Stimulated activated CD8-positive, alpha-beta memory T cell treated with anti-CD3 and anti-CD28 coated beads, Interleukin-7, amount 100 ng/mL, for 4 hours (primary cell): Measurements from ENCODE around the gene NEK1.

Experiments used
- DNase-seq, 2 donors: peaks; one replicate each; pipeline ENCODE4 v3.0.0-alpha.2; 2020; ENCODE audit warnings: low read depth in 2 of 2

Gene NEK1

DNA sequence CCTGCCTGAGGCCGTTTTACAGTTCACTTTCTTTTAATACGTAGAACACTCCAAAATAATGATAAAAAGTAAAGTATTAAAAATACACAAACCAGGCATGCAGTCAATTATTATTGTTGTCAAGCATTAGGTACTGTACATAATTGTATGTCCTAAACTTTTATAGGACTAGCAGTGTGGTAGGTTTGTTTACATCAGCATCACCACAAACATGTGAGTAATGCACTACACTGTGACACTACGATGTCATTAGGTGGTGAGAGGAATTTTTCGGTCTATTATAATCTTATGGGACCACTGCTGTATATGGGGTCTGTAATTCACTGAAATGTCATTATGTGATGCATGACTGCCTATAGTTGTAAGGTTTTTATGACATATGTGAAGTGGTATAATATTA lies 192.1 kb downstream of the NEK1 start:
- DNase-seq = no peak

DNA sequence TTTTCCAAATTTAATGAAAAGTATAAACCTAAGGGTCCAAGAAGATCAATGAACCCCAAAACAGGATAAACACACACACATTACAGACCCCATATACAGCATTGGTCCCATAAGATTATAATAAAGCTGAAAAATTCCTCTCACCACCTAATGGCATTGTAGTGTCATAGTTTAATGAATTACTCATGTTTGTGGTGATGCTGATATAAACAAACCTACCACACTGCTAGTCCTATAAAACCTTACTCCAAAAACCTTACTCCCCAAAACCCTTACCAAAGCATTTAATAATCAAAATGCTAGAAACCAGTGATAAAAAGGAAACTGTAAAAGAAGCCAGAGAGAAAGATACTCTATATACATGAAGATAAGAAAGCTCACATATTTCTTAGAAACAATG lies 193.5 kb downstream of the NEK1 start:
- no peak for DNase-seq

DNA sequence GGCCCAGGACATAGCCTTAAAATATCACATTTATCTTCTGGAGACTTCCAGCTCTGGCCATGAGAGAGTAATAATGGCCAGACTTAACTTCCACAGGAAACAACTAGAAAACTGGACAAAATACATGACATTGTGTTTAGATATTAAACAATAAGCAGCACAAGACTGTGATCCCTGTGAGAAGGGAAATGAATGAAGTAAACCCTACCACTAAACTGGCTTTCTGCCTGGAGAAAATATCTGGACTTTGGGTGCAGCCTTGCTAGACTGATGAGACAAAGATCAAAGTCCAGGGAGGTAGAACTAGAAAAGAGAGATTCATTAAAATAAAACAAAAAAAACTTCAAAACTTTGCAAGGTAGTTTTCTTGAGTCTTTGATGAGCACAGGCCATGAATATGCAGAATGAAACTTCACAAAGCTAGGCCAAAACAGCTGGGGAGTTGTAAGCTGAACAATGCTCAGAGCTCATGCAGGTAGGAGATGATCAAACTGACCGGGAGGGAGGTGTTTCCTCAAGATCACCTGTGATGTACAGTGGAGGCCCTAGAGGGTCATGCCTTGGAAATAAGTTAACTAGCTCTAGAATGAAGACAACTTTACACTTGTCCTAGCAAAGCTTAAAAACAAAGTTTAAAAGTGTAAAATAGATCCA lies 194.6 kb downstream of the NEK1 start:
- no peak for DNase-seq

DNA sequence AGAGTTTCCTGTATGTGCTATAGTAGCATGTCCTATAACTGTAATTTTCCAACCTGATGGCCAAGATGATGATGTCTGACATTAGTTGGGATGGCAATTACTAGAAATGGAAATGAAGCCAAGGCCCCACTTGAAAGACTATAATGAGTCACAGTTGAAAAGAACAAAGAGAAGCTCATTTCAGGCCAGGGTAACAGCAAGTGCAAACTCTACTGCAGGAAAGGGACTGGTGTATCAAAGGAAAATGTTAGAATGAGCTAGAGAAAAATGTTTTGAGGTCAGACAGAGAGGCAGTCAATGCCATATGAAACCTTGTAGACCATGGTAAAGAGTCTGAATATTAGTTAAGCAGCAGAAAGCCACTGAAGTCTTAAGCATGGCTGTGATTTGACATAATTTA lies 195.4 kb downstream of the NEK1 start:
- DNase-seq = no peak

DNA sequence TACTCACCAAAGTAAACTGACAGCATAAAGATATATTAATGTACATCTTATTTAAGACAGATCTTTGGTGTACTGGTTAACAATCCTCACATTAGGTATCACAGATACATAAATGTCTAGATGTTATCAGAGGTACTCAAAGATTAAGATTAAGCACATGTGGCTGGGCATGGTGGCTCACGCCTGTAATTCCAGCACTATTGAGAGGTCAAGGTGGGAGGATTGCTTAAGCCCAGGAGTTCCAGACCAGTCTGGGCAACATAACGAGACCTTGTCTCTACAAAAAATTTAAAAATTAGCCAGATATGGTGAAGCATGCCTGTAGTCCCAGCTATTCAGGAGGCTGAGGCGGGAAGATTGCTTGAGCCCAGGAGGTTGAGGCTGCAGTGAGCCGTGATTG lies 195.9 kb downstream of the NEK1 start:
- no peak for DNase-seq

DNA sequence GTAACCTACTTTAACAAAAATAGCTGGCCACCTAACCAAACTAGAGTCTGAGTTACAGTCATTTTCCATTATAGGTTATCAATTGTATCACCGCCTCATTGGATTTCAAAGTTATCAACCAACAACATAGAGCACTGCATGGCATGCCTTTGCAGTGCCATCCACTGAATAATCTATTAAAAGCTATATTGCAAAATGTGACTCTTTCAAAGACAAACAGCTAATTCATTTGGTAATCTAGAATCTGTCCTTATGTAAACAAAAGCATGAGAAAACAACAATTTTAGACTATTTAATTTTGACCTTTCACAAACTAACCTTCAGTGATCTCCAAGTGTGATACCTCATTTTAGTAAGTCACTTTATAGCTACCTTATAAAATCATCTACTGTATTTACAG lies 197.5 kb downstream of the NEK1 start:
- no peak for DNase-seq

DNA sequence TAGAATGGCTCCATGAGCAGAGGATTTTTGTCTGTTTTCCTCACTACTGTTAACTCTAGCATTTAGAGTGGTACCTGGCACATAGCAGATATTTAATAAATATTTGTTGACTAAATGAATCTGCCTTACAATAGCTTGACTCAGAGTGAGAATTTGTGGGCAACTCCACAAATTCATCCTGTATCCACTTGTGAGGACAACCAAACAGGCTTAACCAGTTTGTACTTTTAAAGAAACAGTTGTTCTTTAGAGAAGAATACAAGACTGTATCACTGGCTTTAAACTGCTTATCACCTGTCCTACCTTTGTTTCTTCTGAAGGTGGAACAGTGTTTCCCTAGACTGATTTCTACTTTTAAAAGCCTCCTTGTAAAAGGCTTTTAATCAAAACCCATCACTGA lies 200.3 kb downstream of the NEK1 start:
- no peak for DNase-seq

DNA sequence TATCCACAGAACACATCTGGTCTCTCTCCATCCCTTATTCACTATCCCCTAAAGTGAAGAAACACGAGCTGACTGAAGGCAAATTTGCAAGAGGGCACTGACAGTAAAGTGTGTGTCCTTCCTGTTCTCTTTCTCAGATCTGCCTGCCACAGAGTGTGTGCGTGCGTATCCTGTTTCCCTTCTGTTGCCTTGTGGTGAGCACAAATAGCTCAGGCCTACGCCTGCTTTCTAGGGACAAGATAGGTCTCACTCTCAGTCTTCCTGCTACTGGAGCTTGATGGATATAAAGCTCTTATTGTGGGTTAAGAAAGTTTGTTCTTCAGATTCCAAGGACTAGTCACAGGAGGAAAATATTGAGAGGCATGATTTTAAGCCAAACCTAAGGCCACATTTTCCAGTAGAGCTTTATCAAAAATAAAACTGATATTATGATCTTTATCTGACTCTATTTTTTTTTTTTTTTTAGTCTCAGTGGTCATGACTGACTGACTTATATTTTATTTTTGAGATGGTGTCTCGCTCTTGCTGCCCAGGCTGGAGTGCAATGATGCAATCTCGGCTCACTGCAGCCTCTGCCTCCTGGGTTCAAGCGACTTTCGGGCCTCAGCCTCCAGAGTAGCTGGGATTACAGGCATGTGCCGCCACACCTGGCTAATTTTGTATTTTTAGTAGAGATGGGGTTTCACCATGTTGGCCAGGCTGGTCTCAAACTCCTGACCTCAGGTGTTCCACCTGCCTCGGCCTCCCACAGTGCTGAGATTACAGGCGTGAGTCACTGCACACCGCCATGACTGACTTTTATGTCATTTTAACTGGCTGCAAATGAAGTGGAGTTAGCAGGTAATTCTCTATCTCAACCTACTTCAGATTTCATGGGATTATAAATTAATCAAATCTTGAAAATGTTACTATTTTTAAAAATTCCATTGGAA lies 201.3 kb downstream of the NEK1 start:
- DNase-seq = peak in 1 of 2 donors; percentile 3

DNA sequence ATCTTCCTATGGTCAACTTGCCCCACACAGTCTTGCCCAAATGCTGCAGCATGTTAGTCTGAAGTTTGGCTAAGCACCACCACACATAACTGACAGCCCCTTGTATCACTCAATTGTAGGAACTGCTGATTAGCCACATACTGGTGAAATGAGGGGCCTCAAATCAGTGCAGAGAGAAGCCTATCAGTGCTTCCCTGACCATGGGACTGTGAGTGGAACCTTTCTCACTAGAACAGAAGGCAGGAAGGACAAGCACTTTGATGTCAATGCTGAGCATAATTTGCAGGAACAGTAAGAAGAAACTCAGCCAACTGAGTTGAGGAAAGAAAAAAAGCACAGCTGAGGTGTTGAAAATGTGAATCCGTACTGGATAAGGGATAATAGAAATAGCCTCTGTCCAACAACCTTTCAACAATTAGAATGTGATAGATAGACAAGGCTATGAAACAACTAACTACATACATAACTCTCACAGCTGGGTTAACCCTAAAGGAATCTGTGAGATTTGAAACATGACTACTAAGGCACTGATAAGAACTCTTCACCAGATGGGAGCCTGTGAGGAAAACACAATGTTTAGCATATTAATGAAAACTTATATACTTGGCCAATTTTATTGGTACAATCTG lies 205.1 kb downstream of the NEK1 start:
- DNase-seq = no peak

DNA sequence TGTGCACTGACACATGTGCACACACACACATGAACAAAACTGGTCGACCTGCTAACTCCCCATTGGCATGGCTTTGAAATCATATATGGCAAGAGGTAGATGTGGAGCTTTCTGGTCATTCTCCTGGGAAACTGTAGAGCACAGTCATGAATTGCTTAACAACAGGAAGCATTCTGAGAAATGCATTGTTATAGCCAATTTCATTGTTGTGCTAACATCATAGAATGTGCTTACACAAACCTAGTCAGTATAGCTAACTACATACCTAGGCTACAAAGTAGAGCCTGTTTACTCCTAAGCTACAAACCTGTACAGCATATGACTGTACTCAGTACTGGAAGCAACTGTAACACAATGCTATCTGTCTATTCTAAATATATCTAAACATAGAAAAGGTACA lies 207.4 kb downstream of the NEK1 start:
- no peak for DNase-seq

DNA sequence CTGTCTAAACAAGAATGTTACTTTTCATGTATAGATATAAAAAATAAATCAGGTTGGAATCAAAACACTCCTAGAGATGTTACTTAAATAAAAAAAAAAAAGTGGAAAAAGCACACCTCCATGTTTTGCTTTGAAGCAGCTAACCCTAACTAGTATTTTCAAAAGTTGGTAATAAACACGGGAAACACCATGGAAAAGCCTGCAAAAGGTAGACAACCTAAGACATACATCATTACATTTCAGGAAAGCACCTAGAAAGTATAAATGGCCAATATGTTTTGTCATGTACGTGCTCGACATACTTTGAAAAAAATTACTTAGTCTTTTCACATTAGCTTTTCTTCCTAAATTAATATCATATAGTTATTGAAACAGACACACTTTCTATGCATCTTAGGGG lies 211.6 kb downstream of the NEK1 start:
- DNase-seq = no peak

DNA sequence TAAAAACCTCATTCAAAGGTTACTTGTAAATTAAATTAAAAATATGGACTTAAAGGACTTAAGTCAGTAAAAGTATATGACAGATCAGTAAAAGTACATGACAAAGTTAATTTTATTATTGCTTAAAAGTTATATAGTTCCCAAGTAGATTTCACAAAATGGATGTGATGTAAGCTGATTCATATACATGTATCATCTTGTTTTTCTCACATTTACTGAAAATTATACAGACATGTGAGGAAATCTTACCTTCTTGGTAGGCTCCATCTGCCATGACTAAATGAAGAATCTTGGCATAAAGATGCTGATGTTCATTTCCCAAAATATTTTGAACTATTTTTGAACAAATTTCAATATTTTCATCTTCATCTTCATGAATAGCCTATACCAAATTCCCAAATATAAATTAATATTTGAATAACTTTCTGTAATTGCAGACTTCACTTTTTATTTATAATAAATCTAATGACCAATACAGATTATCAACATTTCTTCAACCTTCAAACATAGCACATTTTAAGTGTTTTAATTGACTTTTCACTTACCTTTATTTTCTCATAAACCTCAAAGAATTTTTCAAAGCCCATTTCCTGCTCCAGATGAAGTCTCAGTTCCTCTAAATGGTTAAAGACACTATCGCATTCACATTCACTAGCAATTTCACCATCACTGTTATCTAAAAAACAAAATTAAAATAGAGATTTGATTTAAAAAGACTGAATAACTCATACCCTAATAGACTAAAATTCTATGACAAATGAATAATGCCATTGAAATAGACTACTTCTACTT lies 212.2 kb downstream of the NEK1 start:
- DNase-seq = no peak

DNA sequence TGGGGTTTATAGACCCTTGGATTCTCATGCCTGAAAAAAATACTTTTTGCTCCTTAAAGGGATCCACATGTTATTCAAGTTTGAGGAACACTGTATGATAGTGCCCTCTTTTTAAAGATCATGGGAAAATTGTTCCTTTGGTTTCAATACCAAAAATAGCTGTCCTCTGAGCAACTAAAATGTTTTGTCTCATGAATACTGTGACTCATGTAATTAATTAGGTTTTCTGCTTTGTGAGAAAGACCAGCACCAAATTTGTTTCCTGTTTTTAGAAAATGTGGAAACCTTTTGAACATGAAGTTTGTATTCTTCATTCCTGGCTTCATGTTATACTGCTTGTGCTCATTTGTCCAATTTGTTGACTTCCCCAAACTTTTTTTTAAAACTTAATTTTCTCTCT lies 214.1 kb downstream of the NEK1 start:
- no peak for DNase-seq

DNA sequence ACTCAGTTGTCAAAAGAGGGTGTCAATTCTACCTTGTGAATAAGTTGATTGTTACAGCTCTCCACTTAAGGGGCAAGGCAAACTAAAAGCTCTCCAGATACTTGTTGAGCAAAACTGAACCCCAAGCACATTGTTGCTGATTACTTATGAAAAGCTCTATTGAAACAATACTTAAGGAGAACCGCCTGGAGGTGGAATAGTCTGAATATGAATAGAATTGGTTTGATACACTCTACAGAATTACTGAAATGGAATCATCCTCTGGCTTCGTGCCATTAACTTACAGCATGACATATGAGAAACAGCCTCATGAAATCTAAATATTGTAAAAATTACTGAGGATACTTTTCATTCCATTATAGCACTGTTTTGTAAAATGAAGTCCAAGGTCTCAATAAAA lies 214.6 kb downstream of the NEK1 start:
- DNase-seq = no peak

DNA sequence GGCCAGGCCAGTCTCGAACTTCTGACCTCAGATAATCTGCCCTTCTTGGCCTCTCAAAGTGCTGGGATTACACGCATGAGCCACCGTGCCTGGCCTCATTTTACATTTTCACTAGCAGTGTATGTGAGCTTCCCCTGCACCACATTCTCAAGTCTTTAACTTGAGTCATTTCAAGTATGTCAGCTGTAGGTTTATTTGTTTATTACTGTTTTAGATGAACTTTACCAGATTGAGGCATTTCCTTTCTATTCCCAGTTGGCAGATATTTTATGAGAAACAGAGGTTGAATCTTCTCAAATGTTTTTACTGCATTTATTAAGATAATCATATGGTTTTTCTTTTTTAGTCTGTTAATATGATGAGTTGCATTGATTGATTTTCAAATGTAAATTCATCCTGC lies 227.0 kb downstream of the NEK1 start:
- DNase-seq = no peak

DNA sequence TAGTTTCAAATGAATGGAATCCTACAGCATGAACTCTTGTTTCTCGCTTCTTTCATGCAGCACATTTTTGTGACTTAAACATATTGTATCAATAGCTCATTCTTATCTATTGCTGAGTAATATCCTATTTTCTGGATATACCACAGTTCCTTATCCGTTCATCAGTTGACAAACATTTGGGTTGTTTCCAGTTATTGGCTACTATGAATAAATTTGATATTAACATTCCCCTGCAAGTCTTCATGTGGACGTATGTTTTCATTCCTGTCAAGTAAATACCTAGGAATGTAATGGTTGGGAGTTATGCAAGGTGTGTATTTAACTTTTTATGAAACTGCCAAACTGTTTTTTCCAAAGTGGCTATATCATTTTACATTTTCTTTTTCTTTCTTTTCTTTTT lies 227.6 kb downstream of the NEK1 start:
- no peak for DNase-seq

DNA sequence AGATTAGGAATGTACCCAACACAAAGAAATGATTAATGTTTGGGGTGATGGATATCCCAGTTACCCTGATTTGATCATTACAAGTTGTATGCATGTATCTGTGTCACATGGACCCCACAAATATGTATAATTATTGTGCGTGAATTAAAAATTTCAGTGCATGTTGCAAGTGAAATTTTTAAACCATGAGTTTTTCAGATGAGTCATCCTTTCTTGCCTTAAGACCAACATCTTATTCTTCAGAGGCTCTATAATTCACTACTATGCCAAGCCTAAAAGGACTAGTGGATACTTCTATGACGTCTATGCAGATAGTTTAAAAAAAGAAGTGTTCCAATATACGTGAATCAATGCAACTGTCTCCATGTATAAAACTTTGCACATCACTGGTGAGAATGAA lies 228.7 kb downstream of the NEK1 start:
- DNase-seq = no peak

DNA sequence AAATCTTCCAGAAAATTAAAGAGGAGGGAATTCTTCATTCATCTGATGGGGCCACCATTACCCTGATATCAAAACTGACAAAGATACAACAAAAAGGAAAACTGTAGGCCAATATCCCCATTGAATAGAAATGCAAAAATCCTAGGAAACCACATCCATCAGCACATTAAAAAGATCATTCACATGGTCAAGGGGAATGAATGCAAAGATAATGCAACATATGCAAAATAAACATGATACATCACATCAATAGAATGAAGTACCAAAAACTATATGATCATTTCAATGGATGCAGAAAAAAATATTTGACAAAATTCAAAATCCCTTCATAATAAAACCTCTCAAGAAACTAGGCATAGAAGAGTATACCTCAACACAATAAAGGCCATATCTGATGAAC lies 232.7 kb downstream of the NEK1 start:
- no peak for DNase-seq

DNA sequence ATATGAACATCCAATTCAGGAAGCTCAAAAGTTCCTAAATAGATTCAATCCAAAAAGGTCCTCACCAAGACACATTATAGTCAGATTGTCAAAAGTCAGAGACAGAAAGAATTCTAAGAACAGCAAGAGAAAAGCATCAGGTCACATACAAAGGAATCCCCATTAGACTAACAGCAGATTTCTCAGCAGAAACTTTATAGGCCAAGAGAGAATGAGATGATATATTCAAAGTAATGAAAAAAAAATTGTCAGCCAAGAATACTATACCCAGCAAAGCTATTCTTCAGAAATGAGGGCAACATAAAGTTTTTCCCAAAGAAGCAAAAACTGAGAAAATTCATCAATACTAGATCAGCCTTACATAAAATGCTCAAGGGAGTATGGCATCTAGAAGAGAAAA lies 235.0 kb downstream of the NEK1 start:
- no peak for DNase-seq

DNA sequence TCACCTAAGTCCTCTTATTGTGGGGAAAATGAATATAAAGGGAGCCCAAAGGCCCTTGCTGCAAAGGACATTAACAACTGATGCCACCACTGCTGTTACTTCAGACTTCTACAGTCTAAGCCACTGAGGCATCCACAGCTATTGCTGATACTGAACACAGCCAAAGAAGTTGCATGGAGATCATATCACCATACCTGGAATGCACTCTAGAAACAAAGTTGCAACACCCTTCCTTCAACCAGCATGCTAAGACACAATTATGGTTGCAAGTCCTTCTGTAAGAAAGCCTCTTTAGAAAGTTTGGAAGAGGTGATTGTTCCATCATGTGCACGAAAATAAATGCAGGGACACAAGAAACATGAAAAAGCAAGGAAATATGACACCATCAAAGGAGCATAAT lies 236.0 kb downstream of the NEK1 start:
- DNase-seq = no peak

DNA sequence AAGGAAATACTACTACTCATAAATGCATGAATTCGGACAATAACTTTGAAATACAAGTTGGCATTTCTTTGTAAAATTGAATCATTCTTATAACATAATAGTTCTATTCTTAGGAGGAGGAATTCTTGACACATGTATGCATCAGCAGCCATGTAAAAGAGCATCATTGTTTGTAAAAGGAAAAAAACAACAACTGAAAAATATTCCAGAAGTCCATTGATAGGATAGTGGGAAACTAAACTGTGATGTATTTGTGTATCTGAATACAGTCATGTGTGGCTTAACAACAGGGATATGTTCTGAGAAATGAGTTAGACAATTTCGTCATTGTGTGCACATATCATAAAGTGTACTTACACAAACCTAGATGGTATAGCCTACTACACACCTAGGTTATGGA lies 239.6 kb downstream of the NEK1 start:
- DNase-seq = no peak

DNA sequence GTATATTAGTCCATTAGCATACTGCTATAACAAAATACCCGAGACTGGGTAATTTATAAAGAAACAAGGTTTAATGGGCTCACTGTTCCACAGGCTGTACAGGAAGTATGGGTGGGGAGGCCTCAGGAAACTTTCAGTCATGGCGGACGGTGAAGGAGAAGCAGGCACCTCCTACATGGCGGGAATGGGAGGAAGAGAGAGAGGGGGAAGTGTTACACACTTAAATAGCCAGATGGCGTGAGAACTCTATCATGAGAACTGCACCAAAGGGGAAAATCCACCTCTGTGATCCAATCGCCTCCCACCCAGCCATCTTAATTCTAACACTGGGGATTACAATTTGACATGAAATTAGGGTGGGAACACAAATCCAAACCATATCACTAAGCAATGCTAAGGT lies 242.7 kb downstream of the NEK1 start:
- no peak for DNase-seq
